8988T (cell line): Measurements from ENCODE around the gene BCAR1.
"Not testable (repeated sequence)": the region's sequence is repeated elsewhere in the genome, so short reads cannot be mapped to it uniquely, and the experiment has no call there.

Experiments
- DNase-seq: peaks from one replicate; pipeline ENCODE4 v3.0.0; 2011

Gene BCAR1

GRCh38 chr16:75222271-75222783, 29.1 kb downstream of the BCAR1 start:
- no peak for DNase-seq

- DNase-seq = no peak
These were observed 31.6 kb downstream of the BCAR1 start for GRCh38 chr16:75219838-75220237.

- no peak for DNase-seq
These were observed 32.3 kb downstream of the BCAR1 start for GRCh38 chr16:75219088-75219487.

- no peak for DNase-seq
These were observed 33.0 kb downstream of the BCAR1 start, which contains the start of gene CTRB1 for GRCh38 chr16:75218256-75219076. Gene CTRB1, plus strand, starts transcription at chr16:75218988. Its CDS starts 20 bp downstream, at chr16:75219008.

- no peak for DNase-seq
These were observed 34.0 kb downstream of the BCAR1 start for GRCh38 chr16:75217389-75217851.

GRCh38 chr16:75216576-75216975, 34.8 kb downstream of the BCAR1 start:
- no peak for DNase-seq

GRCh38 chr16:75216127-75216526, 35.3 kb downstream of the BCAR1 start:
- DNase-seq = no peak

- not testable (repeated sequence) for DNase-seq
These were observed 40.1 kb downstream of the BCAR1 start for GRCh38 chr16:75211286-75211685.

- no peak for DNase-seq
These were observed 41.5 kb downstream of the BCAR1 start for GRCh38 chr16:75209944-75210343.

- DNase-seq = not testable (repeated sequence)
These were observed 41.9 kb downstream of the BCAR1 start for GRCh38 chr16:75209514-75209913.

- DNase-seq = no peak
These were observed 42.4 kb downstream of the BCAR1 start for GRCh38 chr16:75208861-75209505.

GRCh38 chr16:75208242-75208825, 43.1 kb downstream of the BCAR1 start:
- no peak for DNase-seq

GRCh38 chr16:75207831-75208230, 43.6 kb downstream of the BCAR1 start:
- DNase-seq = no peak

GRCh38 chr16:75206749-75207451, 44.5 kb downstream of the BCAR1 start, which contains the start of gene CTRB2:
Gene CTRB2, minus strand, starts transcription at chr16:75207161. Its CDS starts 20 bp downstream, at chr16:75207141.
- DNase-seq = no peak

- not testable (repeated sequence) for DNase-seq
These were observed 45.3 kb downstream of the BCAR1 start for GRCh38 chr16:75205961-75206748.

GRCh38 chr16:75205438-75205837, 46.0 kb downstream of the BCAR1 start:
- not testable (repeated sequence) for DNase-seq

GRCh38 chr16:75204905-75205304, 46.5 kb downstream of the BCAR1 start:
- DNase-seq = not testable (repeated sequence)

GRCh38 chr16:75204410-75204758, 47.0 kb downstream of the BCAR1 start:
- peak; percentile 9 for DNase-seq

GRCh38 chr16:75203667-75204409, 47.6 kb downstream of the BCAR1 start:
- peak; percentile 29 for DNase-seq

- no peak for DNase-seq
These were observed 48.3 kb downstream of the BCAR1 start for GRCh38 chr16:75203096-75203495.

- DNase-seq = no peak
These were observed 49.3 kb downstream of the BCAR1 start for GRCh38 chr16:75202069-75202590.
